Measurements from ENCODE around the gene PCDH17.
A peak's percentile ranks its signal among the peaks of the same experiment; 100 is the strongest.

The PCDH17 gene

DNA sequence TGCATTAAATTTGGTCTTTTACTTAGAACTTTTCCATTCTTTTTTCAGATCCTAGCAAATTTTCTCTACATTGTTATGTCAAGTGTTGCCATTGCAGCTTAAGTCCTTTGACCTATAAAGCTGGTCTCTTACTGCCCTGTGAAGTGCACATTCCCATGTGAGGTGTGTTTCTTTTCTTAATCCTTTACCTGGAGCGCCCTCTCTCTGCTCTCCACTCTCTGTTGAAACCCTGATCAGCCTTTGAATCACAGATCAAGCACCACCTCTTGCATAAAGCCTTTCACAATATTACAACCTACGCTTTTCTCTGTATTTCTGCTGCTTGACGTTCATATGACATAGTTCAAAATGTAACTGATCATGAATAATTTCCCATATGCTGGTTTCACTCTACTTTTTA lies 84.8 kb downstream of the PCDH17 start:
- Histone ChIP-seq H3K79me2 (ENCODE audit: low read length) (no peaks in the 10 kb centered on the region), H3K27me3 (ENCODE audit: low read depth, low read length) (no peaks in the 10 kb centered on the region), H3K9me3 (ENCODE audit: insufficient read depth, low read length) (no peaks in the 10 kb centered on the region), H3K4me1 (ENCODE audit: low read length) (peaks cover under 1% of the 10 kb centered on the region; the same call in 1 of the 2 replicates), H3K9ac (ENCODE audit: low read length) (no peak overlapping the region), H3K27ac (ENCODE audit: low read length) (no peak overlapping the region), H3K4me2 (ENCODE audit: low read length) (no peak overlapping the region), H3K4me3 (ENCODE audit: low read length) (no peak overlapping the region), H2AFZ (ENCODE audit: low read depth, low read length) (no peak overlapping the region), H3K36me3 (replicated peaks; ENCODE audit: low read depth, low read length) (no peaks in the 10 kb centered on the region), H4K20me1 (ENCODE audit: insufficient read depth, low read length) (no peaks in the 10 kb centered on the region)
- no peak for TF ChIP-seq EZH2phosphoT487 (IDR thresholded peaks at IDR 0.05; ENCODE audit: low read depth)
- TF ChIP-seq, protein P1, sequence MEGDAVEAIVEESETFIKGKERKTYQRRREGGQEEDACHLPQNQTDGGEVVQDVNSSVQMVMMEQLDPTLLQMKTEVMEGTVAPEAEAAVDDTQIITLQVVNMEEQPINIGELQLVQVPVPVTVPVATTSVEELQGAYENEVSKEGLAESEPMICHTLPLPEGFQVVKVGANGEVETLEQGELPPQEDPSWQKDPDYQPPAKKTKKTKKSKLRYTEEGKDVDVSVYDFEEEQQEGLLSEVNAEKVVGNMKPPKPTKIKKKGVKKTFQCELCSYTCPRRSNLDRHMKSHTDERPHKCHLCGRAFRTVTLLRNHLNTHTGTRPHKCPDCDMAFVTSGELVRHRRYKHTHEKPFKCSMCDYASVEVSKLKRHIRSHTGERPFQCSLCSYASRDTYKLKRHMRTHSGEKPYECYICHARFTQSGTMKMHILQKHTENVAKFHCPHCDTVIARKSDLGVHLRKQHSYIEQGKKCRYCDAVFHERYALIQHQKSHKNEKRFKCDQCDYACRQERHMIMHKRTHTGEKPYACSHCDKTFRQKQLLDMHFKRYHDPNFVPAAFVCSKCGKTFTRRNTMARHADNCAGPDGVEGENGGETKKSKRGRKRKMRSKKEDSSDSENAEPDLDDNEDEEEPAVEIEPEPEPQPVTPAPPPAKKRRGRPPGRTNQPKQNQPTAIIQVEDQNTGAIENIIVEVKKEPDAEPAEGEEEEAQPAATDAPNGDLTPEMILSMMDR (IDR thresholded peaks at IDR 0.05; ENCODE audit: low read depth, low read length), result peak; percentile 70

DNA sequence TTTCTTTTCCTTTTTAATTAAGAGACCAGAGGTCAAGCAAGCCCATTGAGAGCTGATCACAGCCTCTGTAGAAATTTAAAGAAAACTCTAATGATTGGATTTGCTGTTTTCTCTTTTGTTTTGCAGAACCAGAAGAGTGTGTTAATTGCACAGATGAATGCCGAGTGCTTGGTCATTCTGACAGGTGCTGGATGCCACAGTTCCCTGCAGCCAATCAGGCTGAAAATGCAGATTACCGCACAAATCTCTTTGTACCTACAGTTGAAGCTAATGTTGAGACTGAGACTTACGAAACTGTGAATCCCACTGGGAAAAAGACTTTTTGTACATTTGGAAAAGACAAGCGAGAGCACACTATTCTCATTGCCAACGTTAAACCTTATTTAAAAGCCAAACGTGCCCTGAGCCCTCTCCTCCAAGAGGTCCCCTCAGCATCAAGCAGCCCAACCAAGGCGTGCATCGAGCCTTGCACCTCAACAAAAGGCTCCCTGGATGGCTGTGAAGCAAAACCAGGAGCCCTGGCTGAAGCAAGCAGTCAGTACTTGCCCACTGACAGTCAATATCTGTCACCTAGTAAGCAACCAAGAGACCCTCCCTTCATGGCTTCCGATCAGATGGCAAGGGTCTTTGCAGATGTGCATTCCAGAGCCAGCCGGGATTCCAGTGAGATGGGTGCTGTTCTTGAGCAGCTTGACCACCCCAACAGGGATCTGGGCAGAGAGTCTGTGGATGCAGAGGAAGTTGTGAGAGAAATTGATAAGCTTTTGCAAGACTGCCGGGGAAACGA lies 93.1 kb downstream of the PCDH17 start:
- H3K36me3 ChIP-seq (replicated peaks; ENCODE audit: low read depth, low read length), result no peaks in the 10 kb centered on the region
- no peak overlapping the region for H2AFZ ChIP-seq (ENCODE audit: low read depth, low read length)
- no peaks in the 10 kb centered on the region for H3K79me2 ChIP-seq (ENCODE audit: low read length)
- H3K27me3 ChIP-seq (ENCODE audit: low read depth, low read length), result peaks cover 7% of the 10 kb centered on the region; the same call in 1 of the 2 replicates
- H3K4me3 ChIP-seq (ENCODE audit: low read length), result no peak overlapping the region
- no peak overlapping the region for H3K9ac ChIP-seq (ENCODE audit: low read length)
- TF ChIP-seq, protein P1 (IDR thresholded peaks at IDR 0.05; ENCODE audit: low read depth, low read length), result no peak
- no peak for TF ChIP-seq EZH2phosphoT487 (IDR thresholded peaks at IDR 0.05; ENCODE audit: low read depth)
- no peaks in the 10 kb centered on the region for H3K9me3 ChIP-seq (ENCODE audit: insufficient read depth, low read length)
- H3K4me1 ChIP-seq (ENCODE audit: low read length), result peaks cover 22% of the 10 kb centered on the region
- no peak overlapping the region for H3K27ac ChIP-seq (ENCODE audit: low read length)
- H4K20me1 ChIP-seq (ENCODE audit: insufficient read depth, low read length), result no peaks in the 10 kb centered on the region
- H3K4me2 ChIP-seq (ENCODE audit: low read length), result peak overlapping the region; percentile 27

DNA sequence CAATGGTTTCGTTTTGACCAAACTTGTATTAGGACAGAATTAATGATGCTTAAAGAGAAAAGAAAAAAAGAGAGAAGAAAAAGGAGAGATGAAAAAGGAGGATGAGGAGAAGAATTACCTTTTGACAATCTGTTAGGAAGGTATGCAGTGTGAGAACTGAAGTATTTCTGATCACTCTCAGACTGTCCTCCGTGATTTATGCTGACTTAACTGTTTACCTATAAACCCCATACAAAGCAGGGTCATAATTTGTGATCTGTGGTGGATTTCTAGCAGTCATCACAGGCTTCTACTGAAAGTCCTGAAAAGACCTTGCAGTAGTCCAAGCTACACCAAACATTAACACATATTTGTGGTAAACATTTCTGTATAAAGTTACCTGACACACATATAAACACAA lies 93.9 kb downstream of the PCDH17 start:
- peak overlapping the region; percentile 27 for H3K4me2 ChIP-seq (ENCODE audit: low read length)
- TF ChIP-seq, protein P1 (IDR thresholded peaks at IDR 0.05; ENCODE audit: low read depth, low read length), result no peak
- TF ChIP-seq EZH2phosphoT487 (IDR thresholded peaks at IDR 0.05; ENCODE audit: low read depth), result no peak
- no peaks in the 10 kb centered on the region for H3K79me2 ChIP-seq (ENCODE audit: low read length)
- H3K9me3 ChIP-seq (ENCODE audit: insufficient read depth, low read length), result no peaks in the 10 kb centered on the region
- H3K9ac ChIP-seq (ENCODE audit: low read length), result no peak overlapping the region
- no peak overlapping the region for H3K4me3 ChIP-seq (ENCODE audit: low read length)
- no peak overlapping the region for H3K27ac ChIP-seq (ENCODE audit: low read length)
- no peaks in the 10 kb centered on the region for H3K36me3 ChIP-seq (replicated peaks; ENCODE audit: low read depth, low read length)
- peaks cover 22% of the 10 kb centered on the region for H3K4me1 ChIP-seq (ENCODE audit: low read length)
- H4K20me1 ChIP-seq (ENCODE audit: insufficient read depth, low read length), result no peaks in the 10 kb centered on the region
- H2AFZ ChIP-seq (ENCODE audit: low read depth, low read length), result no peak overlapping the region
- peaks cover 7% of the 10 kb centered on the region; the same call in 1 of the 2 replicates for H3K27me3 ChIP-seq (ENCODE audit: low read depth, low read length)

DNA sequence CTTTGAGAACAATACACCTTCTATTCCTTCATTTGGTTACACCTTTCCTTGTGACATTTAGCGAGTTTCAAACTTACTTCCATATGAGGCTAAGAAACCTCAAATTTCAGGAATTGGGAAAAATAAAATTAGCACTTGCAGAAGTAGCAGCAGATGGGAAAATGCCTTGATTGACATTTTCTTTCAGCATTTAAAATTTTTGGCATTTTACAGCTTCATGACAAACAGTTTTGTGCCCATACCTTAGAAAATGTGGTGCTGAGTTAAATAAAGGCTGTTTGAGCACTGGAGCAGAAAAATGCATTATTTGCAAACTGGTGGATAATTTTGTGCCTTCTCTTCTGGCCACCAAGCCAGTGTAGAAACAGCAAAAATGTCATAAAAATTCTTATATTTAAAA lies 95.4 kb downstream of the PCDH17 start:
- no peak overlapping the region for H3K4me2 ChIP-seq (ENCODE audit: low read length)
- H3K27me3 ChIP-seq (ENCODE audit: low read depth, low read length), result peaks cover 7% of the 10 kb centered on the region; the same call in 1 of the 2 replicates

More for the DNA sequence above, 95.4 kb downstream of the PCDH17 start:
- H4K20me1 ChIP-seq (ENCODE audit: insufficient read depth, low read length), result no peaks in the 10 kb centered on the region
- TF ChIP-seq, protein P1 (IDR thresholded peaks at IDR 0.05; ENCODE audit: low read depth, low read length), result no peak
- TF ChIP-seq EZH2phosphoT487 (IDR thresholded peaks at IDR 0.05; ENCODE audit: low read depth), result no peak
- no peaks in the 10 kb centered on the region for H3K9me3 ChIP-seq (ENCODE audit: insufficient read depth, low read length)
- H3K36me3 ChIP-seq (replicated peaks; ENCODE audit: low read depth, low read length), result no peaks in the 10 kb centered on the region
- no peak overlapping the region for H3K4me3 ChIP-seq (ENCODE audit: low read length)
- no peak overlapping the region; the same call in 1 of the 2 replicates for H2AFZ ChIP-seq (ENCODE audit: low read depth, low read length)
- H3K79me2 ChIP-seq (ENCODE audit: low read length), result no peaks in the 10 kb centered on the region
- H3K4me1 ChIP-seq (ENCODE audit: low read length), result peaks cover 14% of the 10 kb centered on the region
- no peak overlapping the region for H3K9ac ChIP-seq (ENCODE audit: low read length)
- no peak overlapping the region for H3K27ac ChIP-seq (ENCODE audit: low read length)

Data from OCI-LY3 (cell line).